Activated CD8-positive, alpha-beta memory T cell treated with anti-CD3 and anti-CD28 coated beads for 36 hours (primary cell): ENCODE results near the gene EYS. TPM values are rescaled to one million over a fixed set of nuclear protein-coding genes. Genes with fewer than 3 reads are reported as not detected.

Source experiments
- CTCF ChIA-PET: fragments of 350-600 bp; sonication (Branson Sonifier 250); formaldehyde crosslinking; loops from one replicate; lab custom pipeline; 2021; ENCODE audit warnings: antibody characterized with exemption; lab: Charles Lee
- POLR2A ChIA-PET: fragments of 350-600 bp; sonication (Branson Sonifier 250); formaldehyde crosslinking; loops from one replicate; lab custom pipeline; 2021; ENCODE audit warnings: antibody characterized with exemption; lab: Charles Lee
- total RNA-seq, 2 experiments: library from RNA; stranded (reverse); gene quantifications; one replicate each; pipeline ENCODE4 v1.2.3, GENCODE V29; 2021

EYS gene
- total RNA-seq: not detected

- CTCF ChIA-PET: no interaction called here
- POLR2A ChIA-PET: no interaction called here
These were observed at the start of gene EYS for GRCh38 chr6:65707126-65707826. Gene EYS, minus strand, starts transcription at chr6:65707226. Its CDS starts 211,816 bp downstream, at chr6:65495410.

GRCh38 chr6:65746302-65746701 lies 39.3 kb upstream of the EYS start:
- ChIA-PET CTCF (no interaction called here), POLR2A (no interaction called here)

- CTCF ChIA-PET: no interaction called here
- POLR2A ChIA-PET: no interaction called here
These were observed 38.6 kb upstream of the EYS start for GRCh38 chr6:65745614-65746013.

- CTCF ChIA-PET: no interaction called here
These were observed 22.0 kb upstream of the EYS start for GRCh38 chr6:65728879-65729479.

GRCh38 chr6:65719101-65719500 lies 12.1 kb upstream of the EYS start:
- CTCF ChIA-PET: no interaction called here
- POLR2A ChIA-PET: no interaction called here

More at GRCh38 chr6:65728879-65729479, 22.0 kb upstream of the EYS start:
- POLR2A ChIA-PET: no interaction called here

GRCh38 chr6:65711531-65711930 lies 4.5 kb upstream of the EYS start:
- POLR2A ChIA-PET: no interaction called here

GRCh38 chr6:65709099-65709830 lies 2.2 kb upstream of the EYS start:
- POLR2A ChIA-PET: no interaction called here
- CTCF ChIA-PET: no interaction called here

More at GRCh38 chr6:65711531-65711930, 4.5 kb upstream of the EYS start:
- CTCF ChIA-PET: no interaction called here

- POLR2A ChIA-PET: no interaction called here
These were observed 1.1 kb upstream of the EYS start for GRCh38 chr6:65708162-65708561.

GRCh38 chr6:65706436-65706835 lies 590 bp downstream of the EYS start:
- ChIA-PET POLR2A (no interaction called here), CTCF (no interaction called here)

More at GRCh38 chr6:65708162-65708561, 1.1 kb upstream of the EYS start:
- CTCF ChIA-PET: no interaction called here

- ChIA-PET POLR2A (no interaction called here), CTCF (no interaction called here)
These were observed 5.7 kb downstream of the EYS start for GRCh38 chr6:65701325-65701724.

- ChIA-PET POLR2A (no interaction called here), CTCF (no interaction called here)
These were observed 6.5 kb downstream of the EYS start for GRCh38 chr6:65700561-65700960.

GRCh38 chr6:65692109-65692508 lies 14.9 kb downstream of the EYS start:
- POLR2A ChIA-PET: no interaction called here
- CTCF ChIA-PET: no interaction called here

GRCh38 chr6:65680232-65680631 lies 26.8 kb downstream of the EYS start:
- ChIA-PET CTCF (no interaction called here), POLR2A (no interaction called here)

- ChIA-PET CTCF (no interaction called here), POLR2A (no interaction called here)
These were observed 35.1 kb downstream of the EYS start for GRCh38 chr6:65671922-65672321.

- ChIA-PET CTCF (no interaction called here), POLR2A (no interaction called here)
These were observed 38.9 kb downstream of the EYS start for GRCh38 chr6:65667916-65668656.

- ChIA-PET CTCF (no interaction called here), POLR2A (no interaction called here)
These were observed 56.9 kb downstream of the EYS start for GRCh38 chr6:65650086-65650485.

GRCh38 chr6:65649392-65649791 lies 57.6 kb downstream of the EYS start:
- CTCF ChIA-PET: no interaction called here
- POLR2A ChIA-PET: no interaction called here

- CTCF ChIA-PET: no interaction called here
- POLR2A ChIA-PET: no interaction called here
These were observed 60.5 kb downstream of the EYS start for GRCh38 chr6:65646544-65646943.

GRCh38 chr6:65642776-65643175 lies 64.2 kb downstream of the EYS start:
- CTCF ChIA-PET: no interaction called here

More at GRCh38 chr6:65642776-65643175, 64.2 kb downstream of the EYS start:
- POLR2A ChIA-PET: no interaction called here
